GM21360 (cell line): ENCODE measurements around the gene RPL22L1.
"Not testable (repeated sequence)": the region's sequence is repeated elsewhere in the genome, so short reads cannot be mapped to it uniquely, and the experiment has no call there.

Experiments used
- ATAC-seq: cut with Tn5 transposase; IDR thresholded peaks from one replicate; pipeline ENCODE4 v1.9.1; 2021; ENCODE audit warnings: mild to moderate bottlenecking, moderate library complexity; ENCODE audit not compliant: unreplicated experiment

Gene RPL22L1

DNA sequence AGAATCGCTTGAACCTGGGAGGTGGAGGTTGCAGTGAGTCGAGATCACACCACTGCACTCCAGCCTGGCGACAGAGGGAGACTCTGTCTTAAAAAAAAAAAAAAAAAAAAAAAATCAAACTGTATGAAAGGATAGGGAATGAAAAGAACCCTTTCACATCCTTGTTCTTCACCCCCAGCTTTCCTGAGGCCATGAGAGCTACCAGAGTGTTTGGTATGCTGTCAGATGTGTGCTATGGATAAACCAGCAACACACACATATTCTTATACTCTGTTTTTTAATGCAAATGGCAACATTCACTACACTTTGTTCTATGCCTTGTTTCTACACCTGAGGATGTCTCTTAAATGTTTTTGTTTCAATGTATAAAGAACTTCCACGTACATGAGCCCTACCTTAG is 33.5 kb downstream of the RPL22L1 start:
- no peak for ATAC-seq

- ATAC-seq, result no peak
Observed at GRCh38 chr3:170835336-170835735, 34.7 kb downstream of the RPL22L1 start.

- ATAC-seq, result no peak
Observed at GRCh38 chr3:170830580-170830979, 39.4 kb downstream of the RPL22L1 start.

- no peak for ATAC-seq
Observed at GRCh38 chr3:170829546-170830272, 40.3 kb downstream of the RPL22L1 start.

DNA sequence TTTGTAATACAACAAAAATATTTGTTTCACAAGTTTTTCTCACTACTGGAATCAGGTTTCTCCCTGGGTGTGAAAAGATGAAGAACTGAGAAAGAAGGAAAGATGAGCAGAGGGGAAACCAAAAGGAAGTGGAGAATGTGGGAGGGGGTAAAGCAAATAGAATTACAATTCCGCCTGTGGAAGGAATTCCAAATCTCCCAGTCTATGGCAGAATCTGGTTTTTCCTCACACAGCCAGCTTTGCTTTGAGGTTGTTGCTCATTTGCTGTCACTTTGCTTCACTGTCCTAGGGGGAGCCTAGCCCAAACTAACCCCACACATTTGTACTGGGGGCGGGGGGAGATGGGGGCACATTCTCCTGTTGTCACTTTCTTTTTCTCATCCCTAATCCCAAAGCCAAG is 43.9 kb downstream of the RPL22L1 start:
- ATAC-seq, result no peak

- not testable (repeated sequence) for ATAC-seq
Observed at GRCh38 chr3:170823562-170823961, 46.4 kb downstream of the RPL22L1 start.

DNA sequence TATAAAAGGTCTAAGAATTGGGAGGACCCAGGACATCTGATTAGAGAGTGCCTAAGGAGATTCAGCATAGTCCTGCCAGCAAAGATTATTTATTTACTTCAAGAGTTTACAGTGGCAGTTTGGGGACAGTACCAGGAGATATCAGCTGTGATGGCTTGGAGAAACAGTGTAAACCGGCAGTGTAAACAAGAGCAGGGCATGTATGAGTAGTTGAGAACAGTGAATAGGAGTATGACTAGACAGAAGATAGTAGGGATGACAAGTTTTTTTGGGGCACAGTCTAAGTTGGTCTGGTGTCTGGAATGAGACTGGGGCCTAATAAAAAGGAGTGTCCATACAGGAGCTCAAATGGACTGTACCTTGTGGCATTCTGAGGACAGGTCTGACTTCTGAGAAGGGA is 51.7 kb downstream of the RPL22L1 start:
- ATAC-seq, result not testable (repeated sequence)

GRCh38 chr3:170817471-170817870 is 52.5 kb downstream of the RPL22L1 start:
- ATAC-seq, result not testable (repeated sequence)

- no peak for ATAC-seq
Observed at GRCh38 chr3:170816841-170817240, 53.2 kb downstream of the RPL22L1 start.

GRCh38 chr3:170816341-170816740 is 53.7 kb downstream of the RPL22L1 start:
- ATAC-seq, result no peak

DNA sequence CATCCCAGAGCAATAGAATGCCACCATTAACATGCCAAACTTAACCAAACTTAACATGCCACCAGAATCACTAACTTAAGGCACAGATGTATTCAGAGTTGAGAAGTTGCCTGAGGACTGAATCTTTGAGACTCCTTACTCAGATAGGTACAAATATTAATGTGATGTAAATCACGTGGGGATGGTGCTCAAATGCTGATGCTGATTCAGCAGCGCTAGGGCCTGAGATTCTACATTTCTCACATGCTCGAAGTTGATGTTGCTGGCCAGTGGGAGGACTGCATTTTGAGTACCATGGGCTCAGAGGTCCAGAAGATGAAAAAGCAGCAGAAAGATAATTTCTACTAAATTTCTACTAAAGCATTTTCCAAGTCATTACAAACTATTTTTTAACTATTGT is 54.1 kb downstream of the RPL22L1 start:
- no peak for ATAC-seq

- no peak for ATAC-seq
Observed at GRCh38 chr3:170815340-170815739, 54.7 kb downstream of the RPL22L1 start.
